Kidney epithelial cell (primary cell): ENCODE data around the gene S100A5. TPM values are rescaled to one million over a fixed set of nuclear protein-coding genes. Genes with fewer than 3 reads are reported as not detected.
"Not testable (repeated sequence)": the region's sequence is repeated elsewhere in the genome, so short reads cannot be mapped to it uniquely, and the experiment has no call there.

ENCODE experiments used
- DNase-seq: peaks from one replicate; pipeline ENCODE4 v3.0.0-alpha.2; 2010; ENCODE audit warnings: low read depth
- H3K27me3 ChIP-seq: 2 replicates; pipeline ENCODE4 v1.6.0; 2011; ENCODE audit warnings: low read length; ENCODE audit not compliant: control insufficient read depth, insufficient read depth
- H3K36me3 ChIP-seq: 2 replicates; pipeline ENCODE4 v1.5.1; 2011; ENCODE audit warnings: low read length; ENCODE audit not compliant: control insufficient read depth, insufficient read depth
- H3K4me3 ChIP-seq: 2 replicates; pipeline ENCODE4 v1.5.1; 2011; ENCODE audit warnings: low read depth, mild to moderate bottlenecking, control low read depth, low read length
- total RNA-seq: library from RNA; depleted of rRNA; stranded (reverse); fragments of >200 nt; gene quantifications from 2 replicates; pipeline ENCODE4 v1.2.3, GENCODE V29; 2015
- TF ChIP-seq, protein P1 (sequence below): IDR thresholded peaks from 2 replicates; pipeline ENCODE4 v1.5.1; 2011; ENCODE audit warnings: mild to moderate bottlenecking, moderate library complexity, low read length, control low read depth, inconsistent platforms; ENCODE audit not compliant: insufficient read depth, poor library complexity, severe bottlenecking

The S100A5 gene
- total RNA-seq, 1 donor from 2014 or later = not detected

DNA sequence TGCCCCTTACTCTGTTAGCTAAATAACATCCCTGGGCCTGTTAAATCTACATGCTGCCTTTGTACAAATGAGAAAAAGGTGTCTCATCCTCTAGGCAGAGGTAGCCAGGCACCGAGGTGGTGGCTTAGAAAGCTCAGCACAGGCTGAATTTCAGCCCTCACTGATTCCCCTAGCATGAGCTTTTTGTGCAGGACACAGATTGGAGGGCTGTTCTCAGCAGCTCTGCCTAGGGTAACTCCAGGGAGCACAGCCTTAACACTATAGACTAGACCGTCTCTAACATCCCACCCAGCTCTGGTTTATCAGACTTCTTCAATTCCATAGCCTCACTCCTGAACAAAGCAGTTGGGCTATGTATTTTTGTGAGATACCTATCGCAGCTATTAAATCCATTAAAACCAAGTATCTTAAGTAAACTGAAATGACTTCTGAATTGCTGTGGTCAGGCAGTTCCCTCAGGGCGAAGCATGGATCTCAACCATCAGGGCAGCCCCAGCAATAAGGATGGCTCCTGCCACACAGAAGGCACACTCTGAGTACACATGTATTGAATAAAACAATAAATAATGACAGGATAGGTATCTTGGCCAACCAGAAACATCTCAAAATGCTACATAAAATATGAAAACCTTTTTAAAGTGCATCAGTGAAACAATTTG is 19.8 kb downstream of the S100A5 start:
- H3K4me3 ChIP-seq = no peak overlapping the region
- H3K27me3 ChIP-seq = no peaks in the 10 kb centered on the region
- TF ChIP-seq, protein P1, sequence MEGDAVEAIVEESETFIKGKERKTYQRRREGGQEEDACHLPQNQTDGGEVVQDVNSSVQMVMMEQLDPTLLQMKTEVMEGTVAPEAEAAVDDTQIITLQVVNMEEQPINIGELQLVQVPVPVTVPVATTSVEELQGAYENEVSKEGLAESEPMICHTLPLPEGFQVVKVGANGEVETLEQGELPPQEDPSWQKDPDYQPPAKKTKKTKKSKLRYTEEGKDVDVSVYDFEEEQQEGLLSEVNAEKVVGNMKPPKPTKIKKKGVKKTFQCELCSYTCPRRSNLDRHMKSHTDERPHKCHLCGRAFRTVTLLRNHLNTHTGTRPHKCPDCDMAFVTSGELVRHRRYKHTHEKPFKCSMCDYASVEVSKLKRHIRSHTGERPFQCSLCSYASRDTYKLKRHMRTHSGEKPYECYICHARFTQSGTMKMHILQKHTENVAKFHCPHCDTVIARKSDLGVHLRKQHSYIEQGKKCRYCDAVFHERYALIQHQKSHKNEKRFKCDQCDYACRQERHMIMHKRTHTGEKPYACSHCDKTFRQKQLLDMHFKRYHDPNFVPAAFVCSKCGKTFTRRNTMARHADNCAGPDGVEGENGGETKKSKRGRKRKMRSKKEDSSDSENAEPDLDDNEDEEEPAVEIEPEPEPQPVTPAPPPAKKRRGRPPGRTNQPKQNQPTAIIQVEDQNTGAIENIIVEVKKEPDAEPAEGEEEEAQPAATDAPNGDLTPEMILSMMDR = no peak
- no peak for DNase-seq
- H3K36me3 ChIP-seq = no peaks in the 10 kb centered on the region

DNA sequence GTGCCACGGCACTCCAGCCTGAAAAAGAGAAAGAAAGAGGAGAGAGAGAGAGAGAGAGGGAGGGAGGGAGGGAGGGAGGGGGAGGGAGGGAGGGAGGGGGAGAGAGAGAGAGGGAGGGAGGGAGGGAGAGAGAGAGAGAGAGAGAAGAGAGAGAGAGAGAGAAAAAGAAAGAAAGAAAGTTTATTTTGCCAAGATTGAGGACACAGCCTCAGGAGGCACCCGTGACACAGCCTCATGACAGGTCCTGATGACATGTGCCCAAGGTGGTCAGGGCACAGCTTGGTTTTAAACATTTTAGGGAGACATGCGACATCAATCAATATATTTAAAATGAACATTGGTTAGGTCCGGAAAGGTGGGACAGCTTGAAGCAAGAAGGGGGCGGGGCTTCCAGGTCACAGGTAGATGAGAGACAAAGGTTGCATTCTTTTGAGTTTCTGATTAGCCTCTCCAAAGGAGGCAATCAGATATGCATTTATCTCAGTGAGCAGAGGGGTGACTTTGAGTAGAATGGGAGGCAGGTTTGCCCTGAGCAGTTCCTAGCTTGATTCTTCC is 20.5 kb downstream of the S100A5 start:
- H3K36me3 ChIP-seq, H3K27me3 ChIP-seq, H3K4me3 ChIP-seq, DNase-seq: not testable (repeated sequence)

DNA sequence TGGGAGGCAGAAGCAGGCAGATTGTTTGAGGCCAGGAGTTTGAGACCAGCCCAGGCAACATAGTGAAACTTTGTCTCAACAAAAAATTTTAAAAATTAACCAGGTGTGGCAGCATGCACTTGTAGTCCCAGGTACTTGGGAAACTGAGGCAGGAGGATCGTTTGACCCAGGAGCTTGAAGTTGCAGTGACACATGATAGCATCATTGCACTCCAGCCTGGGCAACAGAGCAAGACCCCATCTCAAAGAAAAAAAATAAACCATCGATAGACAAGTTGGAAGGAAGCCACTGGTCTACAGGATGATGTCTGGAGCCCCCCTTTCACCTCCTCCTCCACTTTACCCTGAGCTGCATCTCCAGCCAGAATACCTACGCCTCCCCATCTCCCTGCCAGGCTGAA is 21.5 kb downstream of the S100A5 start:
- TF ChIP-seq, protein P1 = no peak
- Histone ChIP-seq H3K4me3 (no peak overlapping the region), H3K36me3 (no peaks in the 10 kb centered on the region), H3K27me3 (no peaks in the 10 kb centered on the region)
- DNase-seq = no peak

DNA sequence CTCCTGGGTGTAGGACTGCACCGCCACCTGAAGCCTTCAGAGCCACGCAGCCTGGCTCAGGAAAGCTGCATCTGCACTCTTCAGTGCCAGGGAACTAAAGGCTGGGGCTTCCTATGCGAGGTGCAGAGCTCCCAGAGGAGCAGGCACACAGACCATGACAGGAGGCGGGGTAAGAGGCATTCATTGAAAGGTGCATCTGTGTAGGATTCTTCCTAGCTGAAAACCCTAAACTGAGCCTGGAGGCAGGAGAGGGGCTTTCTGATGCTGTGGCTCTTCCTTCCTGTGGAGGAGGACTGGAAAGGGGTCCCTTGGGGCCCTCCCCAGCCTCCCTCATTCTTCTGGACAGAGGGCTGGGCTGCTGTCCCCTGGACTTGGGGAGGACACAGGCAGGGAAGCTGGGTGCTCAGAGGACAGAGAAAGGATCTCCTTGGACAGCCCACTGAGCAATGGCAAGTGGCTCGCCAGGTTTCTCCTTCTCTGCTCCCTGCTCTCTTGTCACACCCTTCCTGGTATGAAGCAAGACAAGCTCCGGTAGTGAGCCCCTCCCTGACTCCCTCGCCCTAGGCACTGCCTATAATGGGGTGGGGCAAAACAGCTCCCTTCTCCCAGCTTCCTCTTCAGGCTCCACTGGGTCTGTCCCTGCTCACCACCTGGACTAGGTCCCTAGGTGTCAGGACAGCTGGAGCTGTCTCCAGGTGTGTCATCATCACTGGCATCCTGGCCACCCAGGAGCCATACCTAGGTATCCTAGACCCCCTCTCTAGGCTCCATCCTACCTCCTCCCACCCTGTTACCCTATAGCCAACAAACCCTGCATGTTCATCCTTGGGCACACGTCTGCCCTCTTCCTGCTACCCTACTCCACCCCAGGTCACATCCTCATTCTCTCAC is 25.0 kb downstream of the S100A5 start:
- no peak overlapping the region for H3K4me3 ChIP-seq
- H3K36me3 ChIP-seq = no peaks in the 10 kb centered on the region
- DNase-seq = no peak
- no peaks in the 10 kb centered on the region for H3K27me3 ChIP-seq
- TF ChIP-seq, protein P1 = no peak

DNA sequence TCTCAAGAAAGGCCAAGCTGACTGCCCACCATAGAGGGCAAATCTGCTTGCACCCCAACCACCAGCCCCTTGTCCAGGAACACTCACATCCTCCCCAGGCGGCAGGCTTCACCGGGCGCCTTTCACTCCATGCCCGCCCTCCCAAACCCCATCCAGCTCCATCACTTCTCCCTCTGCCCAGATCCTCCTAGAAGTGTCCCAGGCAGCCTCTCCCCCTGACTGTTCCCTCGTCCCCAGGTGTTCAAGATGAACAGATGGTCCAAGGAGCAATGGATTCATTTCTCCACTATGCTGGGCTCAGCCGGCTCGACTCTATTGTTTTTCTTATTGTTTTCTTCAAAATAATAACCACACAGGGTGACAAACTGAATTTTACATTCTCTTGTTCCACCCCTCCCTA is 27.1 kb downstream of the S100A5 start:
- no peak overlapping the region for H3K4me3 ChIP-seq
- H3K36me3 ChIP-seq = no peaks in the 10 kb centered on the region
- H3K27me3 ChIP-seq = no peaks in the 10 kb centered on the region
- DNase-seq = no peak
- TF ChIP-seq, protein P1 = no peak

DNA sequence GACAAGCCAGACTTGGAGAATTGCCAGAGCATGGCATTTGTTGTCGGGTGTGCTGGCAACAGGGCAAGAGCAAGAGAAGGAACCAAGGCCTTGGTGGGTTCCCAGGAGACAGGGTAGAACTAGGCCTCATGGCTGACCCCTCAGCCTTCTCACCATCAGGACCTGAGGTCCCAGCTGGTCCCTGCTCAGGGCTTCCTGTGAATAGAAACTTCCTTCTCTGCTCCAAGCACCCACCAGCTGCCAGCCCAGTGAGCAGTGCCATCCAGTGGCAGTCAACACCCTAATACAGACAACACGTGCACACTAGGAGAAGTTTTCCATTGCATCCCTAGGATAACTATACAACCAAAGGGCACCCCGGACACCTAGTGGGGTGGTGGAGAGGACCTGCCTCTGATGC is 27.7 kb downstream of the S100A5 start:
- H3K4me3 ChIP-seq = no peak overlapping the region

More for the DNA sequence above, 27.7 kb downstream of the S100A5 start:
- TF ChIP-seq, protein P1 = no peak
- Histone ChIP-seq H3K36me3 (no peaks in the 10 kb centered on the region), H3K27me3 (no peaks in the 10 kb centered on the region)
- no peak for DNase-seq
